NCI-H82 (cell line): ENCODE data around the gene CORO7.

ENCODE experiments used
- DNase-seq: peaks from one replicate; lab custom pipeline; 2025; lab: John Stamatoyannopoulos, UW

The CORO7 gene

GRCh38 chr16:4383591-4384444, 32.6 kb downstream of the CORO7 start:
- DNase-seq = no peak

- DNase-seq = no peak
Observed at GRCh38 chr16:4382795-4383357, 33.5 kb downstream of the CORO7 start.

GRCh38 chr16:4381935-4382794, 34.2 kb downstream of the CORO7 start:
- DNase-seq = no peak

GRCh38 chr16:4381072-4381934, 35.1 kb downstream of the CORO7 start:
- DNase-seq = no peak

GRCh38 chr16:4380119-4381063, 36.0 kb downstream of the CORO7 start:
- no peak for DNase-seq

- no peak for DNase-seq
Observed at GRCh38 chr16:4378999-4379690, 37.3 kb downstream of the CORO7 start.

- DNase-seq = no peak
Observed at GRCh38 chr16:4378161-4378666, 38.2 kb downstream of the CORO7 start.

GRCh38 chr16:4377573-4378154, 38.7 kb downstream of the CORO7 start:
- DNase-seq = peak; percentile 11

- no peak for DNase-seq
Observed at GRCh38 chr16:4376893-4377572, 39.4 kb downstream of the CORO7 start.

GRCh38 chr16:4376126-4376892, 40.1 kb downstream of the CORO7 start:
- DNase-seq = no peak

- no peak for DNase-seq
Observed at GRCh38 chr16:4375717-4376116, 40.7 kb downstream of the CORO7 start.

GRCh38 chr16:4373909-4374742, 42.3 kb downstream of the CORO7 start:
- no peak for DNase-seq

GRCh38 chr16:4373356-4373908, 43.0 kb downstream of the CORO7 start:
- no peak for DNase-seq

- DNase-seq = peak; percentile 89
Observed at GRCh38 chr16:4372578-4373355, 43.6 kb downstream of the CORO7 start.

- no peak for DNase-seq
Observed at GRCh38 chr16:4372001-4372577, 44.3 kb downstream of the CORO7 start.
